Measurements from ENCODE around the gene RINT1.

GRCh38 chr7:105587909-105588635, 56.1 kb downstream of the RINT1 start:
- TF ChIP-seq, protein P1, sequence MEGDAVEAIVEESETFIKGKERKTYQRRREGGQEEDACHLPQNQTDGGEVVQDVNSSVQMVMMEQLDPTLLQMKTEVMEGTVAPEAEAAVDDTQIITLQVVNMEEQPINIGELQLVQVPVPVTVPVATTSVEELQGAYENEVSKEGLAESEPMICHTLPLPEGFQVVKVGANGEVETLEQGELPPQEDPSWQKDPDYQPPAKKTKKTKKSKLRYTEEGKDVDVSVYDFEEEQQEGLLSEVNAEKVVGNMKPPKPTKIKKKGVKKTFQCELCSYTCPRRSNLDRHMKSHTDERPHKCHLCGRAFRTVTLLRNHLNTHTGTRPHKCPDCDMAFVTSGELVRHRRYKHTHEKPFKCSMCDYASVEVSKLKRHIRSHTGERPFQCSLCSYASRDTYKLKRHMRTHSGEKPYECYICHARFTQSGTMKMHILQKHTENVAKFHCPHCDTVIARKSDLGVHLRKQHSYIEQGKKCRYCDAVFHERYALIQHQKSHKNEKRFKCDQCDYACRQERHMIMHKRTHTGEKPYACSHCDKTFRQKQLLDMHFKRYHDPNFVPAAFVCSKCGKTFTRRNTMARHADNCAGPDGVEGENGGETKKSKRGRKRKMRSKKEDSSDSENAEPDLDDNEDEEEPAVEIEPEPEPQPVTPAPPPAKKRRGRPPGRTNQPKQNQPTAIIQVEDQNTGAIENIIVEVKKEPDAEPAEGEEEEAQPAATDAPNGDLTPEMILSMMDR (IDR thresholded peaks at IDR 0.05) = no peak
- TF ChIP-seq POLR2A (IDR thresholded peaks at IDR 0.05) (no peak), POLR2AphosphoS5 (IDR thresholded peaks at IDR 0.05; ENCODE audit: insufficient read depth in 1 of 2, low read depth in 1 of 2) (no peak)
